HepG2 (cell line): ENCODE results near the gene RERE. TPM values are rescaled to one million over a fixed set of nuclear protein-coding genes. Genes with fewer than 3 reads are reported as not detected.

Source experiments
- ASH2L ChIP-seq: fragments of 300-600, 200-600 bp; sonication (generic); IDR thresholded peaks from 2 replicates; pipeline ENCODE4 v1.7.0; 2017; ENCODE audit warnings: low read depth, mild to moderate bottlenecking, moderate library complexity, mixed read lengths, low read length; ENCODE audit not compliant: insufficient read length
- CREBL2 ChIP-seq: sonication (generic); formaldehyde crosslinking; IDR thresholded peaks from 2 replicates; pipeline ENCODE4 v1.8.1; 2023; ENCODE audit warnings: missing genetic modification reagents, mild to moderate bottlenecking, borderline replicate concordance
- NBN ChIP-seq: fragments of 450-650 bp; conservative IDR thresholded peaks from 2 replicates; pipeline ENCODE4 v1.6.1; 2017
- SMAD9 ChIP-seq: sonication (generic); formaldehyde crosslinking; IDR thresholded peaks from 2 replicates; pipeline ENCODE4 v1.5.1; 2020; ENCODE audit warnings: mild to moderate bottlenecking, missing genetic modification reagents
- SMYD3 ChIP-seq: sonication (generic); formaldehyde crosslinking; IDR thresholded peaks from 2 replicates; pipeline ENCODE4 v1.8.1; 2023; ENCODE audit warnings: mild to moderate bottlenecking, missing genetic modification reagents
- TMF1 ChIP-seq: sonication (generic); formaldehyde crosslinking; IDR thresholded peaks from 2 replicates; pipeline ENCODE4 v1.8.1; 2022; ENCODE audit warnings: low read depth, missing genetic modification reagents
- XRCC5 ChIP-seq: fragments of 200-400 bp; formaldehyde crosslinking; optimal IDR thresholded peaks from 2 replicates; pipeline ENCODE3; 2017; ENCODE audit warnings: mild to moderate bottlenecking, low read length
- ZBTB3 ChIP-seq: sonication (generic); formaldehyde crosslinking; IDR thresholded peaks from 2 replicates; pipeline ENCODE4 v1.4.0; 2020; ENCODE audit warnings: low read depth, mild to moderate bottlenecking, moderate library complexity, missing genetic modification reagents, borderline replicate concordance
- ZFP37 ChIP-seq: sonication (generic); formaldehyde crosslinking; IDR thresholded peaks from 2 replicates; pipeline ENCODE4 v1.4.0; 2020; ENCODE audit warnings: missing genetic modification reagents, borderline replicate concordance
- ZHX2 ChIP-seq, 2 experiments: sonication (generic) in 1 of 2; formaldehyde crosslinking in 1 of 2; IDR thresholded peaks; 2 replicates each; pipeline versions ENCODE4 v1.6.1 to v1.9.0; 2014 to 2022; ENCODE audit warnings: antibody characterized with exemption in 1 of 2, borderline replicate concordance in 1 of 2, inconsistent platforms in 1 of 2, low read depth in 1 of 2, missing genetic modification reagents in 1 of 2
- ZNF292 ChIP-seq: sonication (generic); formaldehyde crosslinking; IDR thresholded peaks from 2 replicates; pipeline ENCODE4 v1.8.1; 2022; ENCODE audit warnings: mild to moderate bottlenecking, low read depth, missing genetic modification reagents, borderline replicate concordance
- ZNF337 ChIP-seq: sonication (generic); formaldehyde crosslinking; IDR thresholded peaks from 2 replicates; pipeline ENCODE4 v1.5.1; 2020; ENCODE audit warnings: missing genetic modification reagents, low read depth, mild to moderate bottlenecking, borderline replicate concordance
- ZNF619 ChIP-seq: sonication (generic); formaldehyde crosslinking; IDR thresholded peaks from 2 replicates; pipeline ENCODE4 v1.4.0; 2020; ENCODE audit warnings: mild to moderate bottlenecking, missing genetic modification reagents
- polyA plus RNA-seq, 8 experiments: library from polyadenylated mRNA; depleted of rRNA in 3 of 8; stranded (reverse) in 7 of 8; unstranded in 1 of 8; fragments of >200 nt; fragmentation: Illumina TruSeq in 4 of 8; extraction: Trizol in 4 of 8; gene quantifications; 2 replicates each; pipeline versions ENCODE4 v1.2.1 to v1.2.3, GENCODE V29; 2011 to 2016; ENCODE audit warnings: low read depth in 4 of 8, missing spikeins in 1 of 8, mixed read lengths in 1 of 8; ENCODE audit not compliant: insufficient read depth in 1 of 8
- total RNA-seq, 5 experiments: library from RNA; depleted of rRNA; stranded (reverse); fragments of >200 nt; fragmentation: Illumina TruSeq; extraction: Trizol; gene quantifications; 2 replicates each; pipeline ENCODE4 v1.2.3, GENCODE V29; 2016; ENCODE audit warnings: low read depth in 1 of 5
- TF ChIP-seq, protein P1 (sequence below): sonication (generic); formaldehyde crosslinking; IDR thresholded peaks from 2 replicates; pipeline ENCODE4 v1.4.0; 2020; ENCODE audit warnings: mild to moderate bottlenecking, missing genetic modification reagents

RERE gene
- total and polyA plus RNA-seq, 2 of the 13 experiments (the other 11 are each of a cell fraction or from before 2014, with no cell fraction given), result 18.3 to 21.9 TPM

DNA sequence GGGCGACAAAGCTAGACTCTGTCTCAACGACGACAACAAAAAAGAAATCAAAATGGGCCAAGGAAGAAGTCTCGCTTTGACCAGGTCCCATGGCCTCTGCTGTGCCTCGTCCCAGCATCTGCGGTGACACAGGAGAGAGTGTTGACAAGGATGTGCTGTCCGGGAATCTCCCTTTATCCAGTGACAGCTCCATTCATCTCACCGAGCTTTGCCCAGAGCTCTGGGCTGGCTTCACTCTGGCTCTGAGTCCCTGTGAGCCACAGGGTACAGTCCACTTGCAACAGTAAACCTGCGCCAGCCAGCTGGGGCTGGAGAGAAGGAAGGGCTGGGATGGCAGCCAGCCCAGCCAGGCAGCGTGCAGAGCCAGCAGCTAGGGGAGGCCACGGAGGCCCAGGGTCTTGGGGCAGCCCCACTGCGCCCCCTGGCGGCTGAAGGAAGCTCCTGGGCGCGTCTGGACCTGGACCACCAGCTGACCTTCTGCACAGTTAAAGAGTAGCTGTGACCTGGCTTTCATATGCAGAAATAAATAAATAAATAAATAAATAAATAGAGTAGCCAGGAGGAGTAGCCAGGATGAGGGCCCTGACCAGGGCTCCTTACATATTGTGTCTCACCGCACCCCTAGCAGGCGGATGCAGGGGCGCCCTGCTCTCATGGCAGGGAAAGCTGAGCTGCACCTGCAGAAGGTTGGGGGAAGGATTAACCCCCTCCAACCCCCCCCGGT lies 31.4 kb upstream of the RERE start (continued):
- TF ChIP-seq ZBTB3 (CRISPR knock-in tag), result no peak; the same call in 1 of the 2 replicates
- TF ChIP-seq SMAD9 (CRISPR knock-in tag), result no peak
- TF ChIP-seq, protein P1, sequence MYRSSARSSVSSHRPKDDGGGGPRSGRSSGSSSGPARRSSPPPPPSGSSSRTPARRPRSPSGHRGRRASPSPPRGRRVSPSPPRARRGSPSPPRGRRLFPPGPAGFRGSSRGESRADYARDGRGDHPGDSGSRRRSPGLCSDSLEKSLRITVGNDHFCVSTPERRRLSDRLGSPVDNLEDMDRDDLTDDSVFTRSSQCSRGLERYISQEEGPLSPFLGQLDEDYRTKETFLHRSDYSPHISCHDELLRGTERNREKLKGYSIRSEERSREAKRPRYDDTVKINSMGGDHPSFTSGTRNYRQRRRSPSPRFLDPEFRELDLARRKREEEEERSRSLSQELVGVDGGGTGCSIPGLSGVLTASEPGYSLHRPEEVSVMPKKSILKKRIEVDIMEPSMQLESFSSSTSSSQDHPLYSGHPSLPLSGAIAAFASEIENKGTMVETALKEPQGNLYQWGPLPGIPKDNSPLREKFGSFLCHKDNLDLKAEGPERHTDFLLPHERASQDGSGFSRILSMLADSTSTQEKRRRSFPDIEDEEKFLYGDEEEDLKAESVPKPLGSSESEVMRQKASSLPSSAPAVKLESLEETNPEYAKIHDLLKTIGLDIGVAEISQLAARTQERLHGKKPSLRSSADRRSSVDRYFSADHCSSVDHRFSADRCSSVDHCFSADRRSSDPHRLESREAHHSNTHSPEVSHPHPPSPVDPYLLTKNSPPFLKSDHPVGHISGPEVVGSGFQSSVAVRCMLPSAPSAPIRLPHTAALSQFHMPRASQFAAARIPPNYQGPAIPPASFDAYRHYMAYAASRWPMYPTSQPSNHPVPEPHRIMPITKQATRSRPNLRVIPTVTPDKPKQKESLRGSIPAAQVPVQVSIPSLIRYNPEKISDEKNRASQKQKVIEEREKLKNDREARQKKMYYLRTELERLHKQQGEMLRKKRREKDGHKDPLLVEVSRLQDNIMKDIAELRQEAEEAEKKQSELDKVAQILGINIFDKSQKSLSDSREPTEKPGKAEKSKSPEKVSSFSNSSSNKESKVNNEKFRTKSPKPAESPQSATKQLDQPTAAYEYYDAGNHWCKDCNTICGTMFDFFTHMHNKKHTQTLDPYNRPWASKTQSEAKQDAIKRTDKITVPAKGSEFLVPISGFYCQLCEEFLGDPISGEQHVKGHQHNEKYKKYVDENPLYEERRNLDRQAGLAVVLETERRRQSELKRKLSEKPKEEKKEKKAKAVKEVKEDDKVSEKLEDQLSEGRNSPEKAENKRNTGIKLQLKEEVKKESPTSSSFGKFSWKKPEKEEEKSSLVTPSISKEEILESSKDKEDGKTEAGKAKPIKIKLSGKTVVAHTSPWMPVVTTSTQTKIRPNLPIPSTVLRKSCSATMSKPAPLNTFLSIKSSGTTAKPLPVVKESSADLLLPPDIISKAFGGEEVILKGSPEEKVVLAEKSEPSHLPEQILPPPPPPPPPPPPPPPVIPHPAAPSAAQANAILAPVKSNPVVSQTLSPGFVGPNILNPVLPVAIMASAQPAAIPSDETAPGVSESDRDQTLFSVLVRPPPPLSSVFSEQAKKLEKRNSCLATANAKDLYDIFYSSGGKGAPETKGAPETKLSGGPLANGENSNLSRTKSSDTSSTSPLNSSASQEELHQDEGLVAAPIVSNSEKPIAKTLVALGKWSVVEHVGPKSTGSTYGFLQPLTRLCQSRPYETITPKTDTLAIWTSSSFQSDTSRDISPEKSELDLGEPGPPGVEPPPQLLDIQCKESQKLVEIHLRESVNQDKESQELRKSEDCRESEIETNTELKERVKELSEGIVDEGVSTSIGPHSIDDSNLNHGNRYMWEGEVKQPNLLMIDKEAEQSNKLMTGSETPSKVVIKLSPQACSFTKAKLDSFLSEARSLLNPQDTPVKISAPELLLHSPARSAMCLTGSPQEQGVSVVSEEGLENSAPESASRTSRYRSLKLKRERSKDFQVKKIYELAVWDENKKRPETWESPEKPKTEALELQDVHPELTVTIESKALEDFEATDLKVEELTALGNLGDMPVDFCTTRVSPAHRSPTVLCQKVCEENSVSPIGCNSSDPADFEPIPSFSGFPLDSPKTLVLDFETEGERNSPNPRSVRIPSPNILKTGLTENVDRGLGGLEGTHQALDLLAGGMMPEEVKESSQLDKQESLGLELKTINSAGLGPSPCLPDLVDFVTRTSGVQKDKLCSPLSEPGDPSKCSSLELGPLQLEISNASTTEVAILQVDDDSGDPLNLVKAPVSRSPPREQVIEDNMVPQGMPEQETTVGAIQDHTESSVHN (CRISPR knock-in tag), result no peak
- no peak for TF ChIP-seq SMYD3
- peak; percentile 98 for TF ChIP-seq ZNF292 (CRISPR knock-in tag)
- TF ChIP-seq NBN, result no peak
- no peak for TF ChIP-seq TMF1 (CRISPR knock-in tag)
- TF ChIP-seq CREBL2 (CRISPR knock-in tag), result no peak
- no peak for TF ChIP-seq ZFP37 (CRISPR knock-in tag)
- no peak for TF ChIP-seq ZNF337 (CRISPR knock-in tag)
- TF ChIP-seq ZHX2 (IDR thresholded peaks at IDR 0.05; ENCODE audit: low read depth), result no peak
- TF ChIP-seq ZHX2 (CRISPR knock-in tag; IDR thresholded peaks at IDR 0.05; ENCODE audit: borderline replicate concordance), result no peak
- peak; percentile 26 for TF ChIP-seq ASH2L
- TF ChIP-seq XRCC5, result peak; percentile 92
- TF ChIP-seq ZNF619 (CRISPR knock-in tag), result no peak
